ENCODE measurements around the gene RHBDL2.

RHBDL2 gene

DNA sequence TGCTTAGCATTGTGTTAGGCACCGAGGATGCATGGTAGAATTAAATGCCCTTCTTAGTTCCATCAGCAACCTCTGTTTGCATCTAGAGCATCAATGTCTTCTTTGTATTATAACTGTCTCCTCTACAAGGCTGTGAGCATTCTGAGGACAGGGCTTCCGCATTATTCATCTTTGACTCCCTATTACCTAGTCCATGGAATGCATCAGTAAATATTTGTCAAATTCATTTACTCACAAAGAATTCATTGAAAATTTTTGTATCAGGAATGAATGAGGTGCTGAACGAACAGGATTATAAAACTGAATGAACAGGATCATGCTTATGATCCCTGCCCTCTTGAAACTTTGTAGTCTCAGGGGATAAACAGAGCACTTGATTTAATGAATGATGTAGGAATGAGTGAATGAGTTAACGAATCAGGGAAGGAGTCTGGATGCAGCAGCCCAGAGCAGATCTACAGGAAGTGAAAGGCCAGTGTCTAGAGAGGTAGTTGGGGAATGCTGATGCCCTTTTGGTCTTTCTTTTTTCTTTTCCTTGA is 2.8 kb downstream of the RHBDL2 start:
- Histone ChIP-seq H3K27ac (ENCODE audit: insufficient read depth, low read depth, low read length, poor library complexity, severe bottlenecking) (no peak overlapping the region), H3K4me1 (ENCODE audit: control insufficient read depth, insufficient read depth, low read length) (no peaks in the 10 kb centered on the region), H3K36me3 (ENCODE audit: control insufficient read depth, insufficient read depth, low read length) (no peaks in the 10 kb centered on the region), H3K4me3 (ENCODE audit: insufficient read depth, low read depth, low read length) (no peak overlapping the region), H3K9me3 (ENCODE audit: control insufficient read depth, low read length) (no peaks in the 10 kb centered on the region), H3K27me3 (ENCODE audit: control insufficient read depth, insufficient read depth, low read length, poor library complexity, severe bottlenecking) (no peaks in the 10 kb centered on the region)
- 68% methylated on average over 4 of the region's 4 CpGs for WGBS, 2 experiments

GRCh38 chr1:38932571-38932970 is 9.1 kb downstream of the RHBDL2 start:
- Histone ChIP-seq H3K27ac (ENCODE audit: insufficient read depth, low read depth, low read length, poor library complexity, severe bottlenecking) (no peak overlapping the region), H3K9me3 (ENCODE audit: control insufficient read depth, low read length) (no peaks in the 10 kb centered on the region), H3K27me3 (ENCODE audit: control insufficient read depth, insufficient read depth, low read length, poor library complexity, severe bottlenecking) (no peaks in the 10 kb centered on the region), H3K4me1 (ENCODE audit: control insufficient read depth, insufficient read depth, low read length) (peaks cover 8% of the 10 kb centered on the region), H3K36me3 (ENCODE audit: control insufficient read depth, insufficient read depth, low read length) (no peaks in the 10 kb centered on the region), H3K4me3 (ENCODE audit: insufficient read depth, low read depth, low read length) (no peak overlapping the region)
- 94 to 96% methylated on average over 7 of the region's 7 CpGs for WGBS, 2 experiments

DNA sequence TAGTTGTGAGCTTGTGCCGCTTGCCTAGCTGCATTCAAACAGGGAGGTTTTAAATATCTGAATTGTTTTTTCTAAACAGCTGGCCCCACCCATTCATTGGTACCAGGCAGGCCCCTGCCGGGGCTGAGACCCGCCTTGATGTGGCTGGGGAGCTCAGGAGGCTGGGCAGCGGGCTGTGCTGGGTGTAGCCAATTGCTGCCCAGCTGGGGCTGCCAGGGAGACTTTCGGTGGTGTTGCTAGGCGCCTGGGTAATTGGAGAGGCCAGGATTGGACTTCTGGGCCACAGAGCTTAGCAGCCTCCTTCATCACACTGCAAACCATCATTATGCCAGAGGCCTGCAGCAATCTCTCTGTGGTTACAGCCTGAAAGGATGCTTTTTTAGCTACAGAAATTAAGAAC is 12.2 kb downstream of the RHBDL2 start:
- WGBS, 2 experiments = 61 to 64% methylated on average over 6 of the region's 6 CpGs
- Histone ChIP-seq H3K9me3 (ENCODE audit: control insufficient read depth, low read length) (no peaks in the 10 kb centered on the region), H3K27ac (ENCODE audit: insufficient read depth, low read depth, low read length, poor library complexity, severe bottlenecking) (no peak overlapping the region), H3K4me3 (ENCODE audit: insufficient read depth, low read depth, low read length) (no peak overlapping the region), H3K27me3 (ENCODE audit: control insufficient read depth, insufficient read depth, low read length, poor library complexity, severe bottlenecking) (no peaks in the 10 kb centered on the region), H3K4me1 (ENCODE audit: control insufficient read depth, insufficient read depth, low read length) (peaks cover 8% of the 10 kb centered on the region), H3K36me3 (ENCODE audit: control insufficient read depth, insufficient read depth, low read length) (no peaks in the 10 kb centered on the region)

DNA sequence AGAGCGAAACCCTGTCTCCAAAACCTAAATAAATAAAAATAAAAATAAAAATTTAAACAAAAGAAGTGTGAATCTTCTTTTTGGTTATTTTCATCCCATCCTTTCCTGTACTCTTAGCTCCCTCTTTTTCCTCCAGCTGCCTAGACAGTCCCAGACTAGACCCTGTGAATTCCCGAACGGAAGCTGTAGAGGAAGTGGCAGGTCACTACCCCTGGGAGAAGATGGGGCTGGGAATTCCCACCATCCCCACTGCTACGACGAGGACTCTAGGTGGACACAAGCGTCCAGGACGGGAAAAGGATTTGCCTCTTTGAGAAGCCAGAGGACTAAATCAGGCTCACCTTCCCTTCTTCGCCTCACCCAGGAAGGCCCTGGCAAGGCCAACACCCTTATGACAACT is 12.6 kb downstream of the RHBDL2 start:
- no peaks in the 10 kb centered on the region for H3K9me3 ChIP-seq (ENCODE audit: control insufficient read depth, low read length)
- no peak overlapping the region for H3K4me3 ChIP-seq (ENCODE audit: insufficient read depth, low read depth, low read length)
- no peaks in the 10 kb centered on the region for H3K36me3 ChIP-seq (ENCODE audit: control insufficient read depth, insufficient read depth, low read length)
- H3K27ac ChIP-seq (ENCODE audit: insufficient read depth, low read depth, low read length, poor library complexity, severe bottlenecking) = no peak overlapping the region
- 84 to 86% methylated on average over 7 of the region's 8 CpGs for WGBS, 2 experiments
- no peaks in the 10 kb centered on the region for H3K27me3 ChIP-seq (ENCODE audit: control insufficient read depth, insufficient read depth, low read length, poor library complexity, severe bottlenecking)
- peaks cover 8% of the 10 kb centered on the region for H3K4me1 ChIP-seq (ENCODE audit: control insufficient read depth, insufficient read depth, low read length)

GRCh38 chr1:38926091-38926490 is 15.5 kb downstream of the RHBDL2 start:
- WGBS, 2 experiments = 92 to 93% methylated on average over 3 of the region's 3 CpGs
- Histone ChIP-seq H3K9me3 (ENCODE audit: control insufficient read depth, low read length) (no peaks in the 10 kb centered on the region), H3K36me3 (ENCODE audit: control insufficient read depth, insufficient read depth, low read length) (no peaks in the 10 kb centered on the region), H3K27ac (ENCODE audit: insufficient read depth, low read depth, low read length, poor library complexity, severe bottlenecking) (no peak overlapping the region), H3K4me1 (ENCODE audit: control insufficient read depth, insufficient read depth, low read length) (peaks cover 8% of the 10 kb centered on the region), H3K4me3 (ENCODE audit: insufficient read depth, low read depth, low read length) (no peak overlapping the region), H3K27me3 (ENCODE audit: control insufficient read depth, insufficient read depth, low read length, poor library complexity, severe bottlenecking) (no peaks in the 10 kb centered on the region)

DNA sequence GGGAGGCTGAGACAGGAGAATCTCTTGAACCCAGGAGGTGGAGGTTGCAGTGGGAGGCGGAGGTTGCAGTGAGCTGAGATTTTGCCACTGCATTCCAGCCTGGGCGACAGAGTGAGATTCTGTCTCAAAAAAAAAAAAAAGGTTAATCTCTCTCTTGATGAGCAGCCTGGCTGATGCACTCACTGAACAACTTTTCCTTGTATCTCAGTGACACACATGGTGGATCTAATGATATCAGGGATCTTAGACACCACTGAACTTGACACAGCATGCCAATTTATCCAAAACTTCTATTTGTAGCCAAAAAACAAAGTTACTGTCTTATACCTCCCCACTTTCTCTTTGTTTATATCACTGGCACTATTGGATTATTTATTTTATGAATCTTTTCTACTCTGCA is 16.2 kb downstream of the RHBDL2 start:
- H3K4me1 ChIP-seq (ENCODE audit: control insufficient read depth, insufficient read depth, low read length) = peaks cover 8% of the 10 kb centered on the region
- no peaks in the 10 kb centered on the region for H3K36me3 ChIP-seq (ENCODE audit: control insufficient read depth, insufficient read depth, low read length)
- no peak overlapping the region for H3K27ac ChIP-seq (ENCODE audit: insufficient read depth, low read depth, low read length, poor library complexity, severe bottlenecking)
- no peaks in the 10 kb centered on the region for H3K27me3 ChIP-seq (ENCODE audit: control insufficient read depth, insufficient read depth, low read length, poor library complexity, severe bottlenecking)
- WGBS, 2 experiments = 87 to 92% methylated on average over 2 of the region's 2 CpGs
- H3K4me3 ChIP-seq (ENCODE audit: insufficient read depth, low read depth, low read length) = no peak overlapping the region
- no peaks in the 10 kb centered on the region for H3K9me3 ChIP-seq (ENCODE audit: control insufficient read depth, low read length)

DNA sequence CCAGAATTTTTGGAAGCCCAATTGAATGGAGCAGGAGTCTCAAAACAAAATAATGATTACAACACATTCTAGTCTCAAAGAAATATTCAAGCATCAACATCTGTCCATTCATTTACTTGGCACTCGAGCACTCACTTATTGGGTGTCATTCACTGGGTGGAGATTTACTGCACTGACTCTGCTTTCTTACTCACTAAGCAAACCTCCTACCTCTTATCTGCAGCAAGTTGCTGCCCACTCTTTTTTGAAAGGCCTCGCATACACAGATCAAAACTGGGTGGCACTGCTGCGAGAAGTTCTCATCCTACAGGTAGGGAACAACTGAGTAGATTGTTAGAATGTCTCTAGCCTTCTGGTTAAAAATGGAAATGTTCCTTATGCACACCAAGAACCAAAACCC is 18.0 kb downstream of the RHBDL2 start:
- H3K9me3 ChIP-seq (ENCODE audit: control insufficient read depth, low read length) = no peaks in the 10 kb centered on the region
- no peaks in the 10 kb centered on the region for H3K27me3 ChIP-seq (ENCODE audit: control insufficient read depth, insufficient read depth, low read length, poor library complexity, severe bottlenecking)
- H3K4me1 ChIP-seq (ENCODE audit: control insufficient read depth, insufficient read depth, low read length) = no peaks in the 10 kb centered on the region
- H3K36me3 ChIP-seq (ENCODE audit: control insufficient read depth, insufficient read depth, low read length) = no peaks in the 10 kb centered on the region
- no peak overlapping the region for H3K4me3 ChIP-seq (ENCODE audit: insufficient read depth, low read depth, low read length)
- no peak overlapping the region for H3K27ac ChIP-seq (ENCODE audit: insufficient read depth, low read depth, low read length, poor library complexity, severe bottlenecking)
- WGBS, 2 experiments = 93 to 99% methylated on average over 3 of the region's 3 CpGs

GRCh38 chr1:38919130-38919529 is 22.5 kb downstream of the RHBDL2 start:
- no peaks in the 10 kb centered on the region for H3K9me3 ChIP-seq (ENCODE audit: control insufficient read depth, low read length)
- 63 to 65% methylated on average over 3 of the region's 3 CpGs for WGBS, 2 experiments
- H3K27ac ChIP-seq (ENCODE audit: insufficient read depth, low read depth, low read length, poor library complexity, severe bottlenecking) = no peak overlapping the region
- H3K27me3 ChIP-seq (ENCODE audit: control insufficient read depth, insufficient read depth, low read length, poor library complexity, severe bottlenecking) = no peaks in the 10 kb centered on the region
- H3K4me1 ChIP-seq (ENCODE audit: control insufficient read depth, insufficient read depth, low read length) = no peaks in the 10 kb centered on the region
- H3K4me3 ChIP-seq (ENCODE audit: insufficient read depth, low read depth, low read length) = no peak overlapping the region
- H3K36me3 ChIP-seq (ENCODE audit: control insufficient read depth, insufficient read depth, low read length) = no peaks in the 10 kb centered on the region

- Histone ChIP-seq H3K4me1 (ENCODE audit: control insufficient read depth, insufficient read depth, low read length) (no peaks in the 10 kb centered on the region), H3K36me3 (ENCODE audit: control insufficient read depth, insufficient read depth, low read length) (no peaks in the 10 kb centered on the region), H3K27ac (ENCODE audit: insufficient read depth, low read depth, low read length, poor library complexity, severe bottlenecking) (no peak overlapping the region), H3K4me3 (ENCODE audit: insufficient read depth, low read depth, low read length) (no peak overlapping the region), H3K9me3 (ENCODE audit: control insufficient read depth, low read length) (no peaks in the 10 kb centered on the region), H3K27me3 (ENCODE audit: control insufficient read depth, insufficient read depth, low read length, poor library complexity, severe bottlenecking) (no peaks in the 10 kb centered on the region)
- WGBS, 2 experiments = 90 to 92% methylated on average over 5 of the region's 5 CpGs
These were observed 23.1 kb downstream of the RHBDL2 start for GRCh38 chr1:38918568-38918967.

DNA sequence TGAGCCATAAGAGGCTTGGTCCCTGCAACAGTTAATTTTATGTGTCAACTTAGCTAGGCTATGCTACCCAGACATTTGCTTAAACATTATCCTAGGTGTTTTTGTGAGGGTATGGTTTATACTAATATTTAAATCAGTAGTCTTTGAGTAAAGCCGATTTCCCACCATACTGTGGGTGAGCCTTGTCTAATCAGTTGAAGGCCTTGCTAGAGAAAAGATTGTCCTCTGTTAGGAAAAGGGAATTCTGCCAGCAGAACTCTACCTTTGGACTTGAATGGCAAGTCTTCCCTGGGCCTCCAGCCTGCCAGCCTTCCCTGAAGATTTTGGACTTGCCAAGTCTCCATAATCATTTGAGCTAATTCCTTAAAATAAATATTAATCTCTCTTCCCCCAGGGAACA is 23.9 kb downstream of the RHBDL2 start:
- no peaks in the 10 kb centered on the region for H3K9me3 ChIP-seq (ENCODE audit: control insufficient read depth, low read length)
- no peaks in the 10 kb centered on the region for H3K27me3 ChIP-seq (ENCODE audit: control insufficient read depth, insufficient read depth, low read length, poor library complexity, severe bottlenecking)
- no peak overlapping the region for H3K27ac ChIP-seq (ENCODE audit: insufficient read depth, low read depth, low read length, poor library complexity, severe bottlenecking)
- H3K4me3 ChIP-seq (ENCODE audit: insufficient read depth, low read depth, low read length) = no peak overlapping the region
- no peaks in the 10 kb centered on the region for H3K4me1 ChIP-seq (ENCODE audit: control insufficient read depth, insufficient read depth, low read length)
- 92 to 95% methylated on average over 1 of the region's 1 CpG for WGBS, 2 experiments
- H3K36me3 ChIP-seq (ENCODE audit: control insufficient read depth, insufficient read depth, low read length) = no peaks in the 10 kb centered on the region

- H3K27ac ChIP-seq (ENCODE audit: insufficient read depth, low read depth, low read length, poor library complexity, severe bottlenecking) = no peak overlapping the region
- H3K4me1 ChIP-seq (ENCODE audit: control insufficient read depth, insufficient read depth, low read length) = no peaks in the 10 kb centered on the region
- H3K4me3 ChIP-seq (ENCODE audit: insufficient read depth, low read depth, low read length) = no peak overlapping the region
- H3K27me3 ChIP-seq (ENCODE audit: control insufficient read depth, insufficient read depth, low read length, poor library complexity, severe bottlenecking) = no peaks in the 10 kb centered on the region
- no peaks in the 10 kb centered on the region for H3K36me3 ChIP-seq (ENCODE audit: control insufficient read depth, insufficient read depth, low read length)
- 89 to 94% methylated on average over 3 of the region's 3 CpGs for WGBS, 2 experiments
- no peaks in the 10 kb centered on the region for H3K9me3 ChIP-seq (ENCODE audit: control insufficient read depth, low read length)
These were observed 24.3 kb downstream of the RHBDL2 start for GRCh38 chr1:38917337-38917736.

Measured in ectodermal cell (in vitro differentiated cells).